Measurements from ENCODE around the gene ALDH1A3. TPM values are rescaled to one million over a fixed set of nuclear protein-coding genes. Genes with fewer than 3 reads are reported as not detected.
"Not testable (repeated sequence)": the region's sequence is repeated elsewhere in the genome, so short reads cannot be mapped to it uniquely, and the experiment has no call there.

ALDH1A3 gene
- total RNA-seq, 1 donor from 2014 or later = 79.9 TPM

- no peak for DNase-seq (ENCODE audit: low read depth)
- TF ChIP-seq CTCF (conservative IDR thresholded peaks at IDR 0.05; ENCODE audit: low read depth, low read length) = peak; percentile 42
- H3K4me3 ChIP-seq (ENCODE audit: low read depth, low read length) = peak overlapping the region; percentile 75
Observed at GRCh38 chr15:100849021-100849854, 30.4 kb upstream of the ALDH1A3 start.

GRCh38 chr15:100849855-100850218 is 29.8 kb upstream of the ALDH1A3 start:
- TF ChIP-seq CTCF (conservative IDR thresholded peaks at IDR 0.05; ENCODE audit: low read depth, low read length) = no peak
- no peak for DNase-seq (ENCODE audit: low read depth)
- peak overlapping the region; percentile 75 for H3K4me3 ChIP-seq (ENCODE audit: low read depth, low read length)

- H3K4me3 ChIP-seq (ENCODE audit: low read depth, low read length); DNase-seq (ENCODE audit: low read depth): not testable (repeated sequence)
Observed at GRCh38 chr15:100851428-100852015, 28.1 kb upstream of the ALDH1A3 start.

GRCh38 chr15:100852630-100853029 is 27.0 kb upstream of the ALDH1A3 start:
- no peak for DNase-seq (ENCODE audit: low read depth)
- no peak for TF ChIP-seq CTCF (conservative IDR thresholded peaks at IDR 0.05; ENCODE audit: low read depth, low read length)
- H3K4me3 ChIP-seq (ENCODE audit: low read depth, low read length) = no peak overlapping the region

GRCh38 chr15:100853676-100854440 is 25.8 kb upstream of the ALDH1A3 start:
- TF ChIP-seq CTCF (conservative IDR thresholded peaks at IDR 0.05; ENCODE audit: low read depth, low read length) = no peak
- no peak for DNase-seq (ENCODE audit: low read depth)
- no peak overlapping the region for H3K4me3 ChIP-seq (ENCODE audit: low read depth, low read length)

- no peak for DNase-seq (ENCODE audit: low read depth)
Observed at GRCh38 chr15:100856867-100857266, 22.8 kb upstream of the ALDH1A3 start.

More at GRCh38 chr15:100856867-100857266, 22.8 kb upstream of the ALDH1A3 start:
- H3K4me3 ChIP-seq (ENCODE audit: low read depth, low read length) = no peak overlapping the region
- no peak for TF ChIP-seq CTCF (conservative IDR thresholded peaks at IDR 0.05; ENCODE audit: low read depth, low read length)
